Measurements from ENCODE around the gene CFH.
"Not testable (repeated sequence)": the region's sequence is repeated elsewhere in the genome, so short reads cannot be mapped to it uniquely, and the experiment has no call there.

Gene CFH

DNA sequence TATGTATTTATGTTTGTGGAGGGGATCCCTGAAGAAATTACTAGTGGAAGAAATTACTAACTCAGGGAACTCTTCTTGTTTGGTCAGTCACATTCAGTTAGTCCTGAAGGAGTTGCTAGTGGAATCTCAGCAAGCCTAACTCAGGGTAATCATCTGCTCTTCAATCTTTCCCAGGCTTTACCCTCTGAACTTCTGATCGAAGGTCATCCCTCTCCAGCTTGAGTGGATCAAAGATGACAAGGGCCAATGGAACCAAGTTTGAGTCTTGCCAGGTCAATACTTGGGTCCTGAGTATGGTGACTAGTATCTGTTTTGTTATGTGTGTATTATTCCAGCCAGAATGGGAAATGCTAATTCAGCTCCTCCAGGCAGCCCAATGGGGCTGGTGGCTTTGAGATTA lies 49.3 kb downstream of the CFH start:
- TF ChIP-seq, protein P1, sequence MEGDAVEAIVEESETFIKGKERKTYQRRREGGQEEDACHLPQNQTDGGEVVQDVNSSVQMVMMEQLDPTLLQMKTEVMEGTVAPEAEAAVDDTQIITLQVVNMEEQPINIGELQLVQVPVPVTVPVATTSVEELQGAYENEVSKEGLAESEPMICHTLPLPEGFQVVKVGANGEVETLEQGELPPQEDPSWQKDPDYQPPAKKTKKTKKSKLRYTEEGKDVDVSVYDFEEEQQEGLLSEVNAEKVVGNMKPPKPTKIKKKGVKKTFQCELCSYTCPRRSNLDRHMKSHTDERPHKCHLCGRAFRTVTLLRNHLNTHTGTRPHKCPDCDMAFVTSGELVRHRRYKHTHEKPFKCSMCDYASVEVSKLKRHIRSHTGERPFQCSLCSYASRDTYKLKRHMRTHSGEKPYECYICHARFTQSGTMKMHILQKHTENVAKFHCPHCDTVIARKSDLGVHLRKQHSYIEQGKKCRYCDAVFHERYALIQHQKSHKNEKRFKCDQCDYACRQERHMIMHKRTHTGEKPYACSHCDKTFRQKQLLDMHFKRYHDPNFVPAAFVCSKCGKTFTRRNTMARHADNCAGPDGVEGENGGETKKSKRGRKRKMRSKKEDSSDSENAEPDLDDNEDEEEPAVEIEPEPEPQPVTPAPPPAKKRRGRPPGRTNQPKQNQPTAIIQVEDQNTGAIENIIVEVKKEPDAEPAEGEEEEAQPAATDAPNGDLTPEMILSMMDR (IDR thresholded peaks at IDR 0.05): no peak
- Histone ChIP-seq H3K27ac (no peak overlapping the region), H3K36me3 (peaks cover 0 to 34% (median 0%) of the 10 kb centered on the region in 3 donors), H3K4me1 (no peaks in the 10 kb centered on the region), H3K9me3 (no peaks in the 10 kb centered on the region), H3K27me3 (no peaks in the 10 kb centered on the region), H3K4me3 (no peak overlapping the region)
- intact Hi-C loops (cut with DNase I; ENCODE audit: low total_unique reads): no loop called here
- no peak for DNase-seq

DNA sequence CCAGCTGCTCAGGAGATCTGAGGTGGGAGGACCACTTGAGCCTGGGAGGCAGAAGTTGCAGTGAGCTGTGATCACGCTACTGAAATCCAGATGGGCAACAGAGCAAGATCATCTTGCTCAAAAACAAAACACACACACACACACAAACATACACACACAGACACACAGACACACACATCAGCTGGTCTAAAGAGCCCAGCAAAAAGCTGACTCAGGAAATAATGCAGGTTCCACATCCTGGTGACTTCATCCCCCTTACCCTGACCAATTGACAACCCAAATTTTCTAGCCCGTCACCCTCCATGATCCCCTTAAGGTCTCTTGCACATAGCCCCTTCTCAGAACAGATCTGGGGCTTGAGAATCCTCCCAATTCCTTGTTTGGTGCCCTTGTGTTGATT lies 58.0 kb downstream of the CFH start:
- intact Hi-C loops (cut with DNase I; ENCODE audit: low total_unique reads); H3K36me3 ChIP-seq; H3K27me3 ChIP-seq; H3K4me3 ChIP-seq; DNase-seq; H3K9me3 ChIP-seq; H3K4me1 ChIP-seq; H3K27ac ChIP-seq: not testable (repeated sequence)

DNA sequence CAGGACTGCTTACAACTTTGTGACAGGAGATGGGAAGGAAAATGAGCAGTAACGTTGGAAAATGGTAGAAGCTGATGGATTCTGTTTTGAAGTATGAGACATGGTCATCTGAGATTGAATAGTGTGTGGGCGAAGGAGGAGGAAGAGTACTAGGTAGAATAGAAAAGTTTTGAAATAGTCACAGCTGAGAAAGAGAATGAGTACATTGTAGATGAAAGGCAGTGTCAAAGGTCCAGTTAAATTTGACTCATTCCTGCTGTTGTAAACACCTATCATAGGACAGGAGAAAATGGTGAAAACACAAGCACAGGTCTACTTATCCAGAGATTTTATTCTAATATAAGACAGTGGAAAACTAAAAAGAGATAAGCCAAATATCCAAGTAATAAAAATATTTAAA lies 66.0 kb downstream of the CFH start:
- Histone ChIP-seq H3K4me1 (no peaks in the 10 kb centered on the region), H3K27ac (no peak overlapping the region), H3K4me3 (no peak overlapping the region), H3K27me3 (no peaks in the 10 kb centered on the region), H3K9me3 (no peaks in the 10 kb centered on the region), H3K36me3 (no peaks in the 10 kb centered on the region)
- TF ChIP-seq, protein P1 (IDR thresholded peaks at IDR 0.05): no peak
- intact Hi-C loops (cut with DNase I; ENCODE audit: low total_unique reads): no loop called here
- DNase-seq: no peak

DNA sequence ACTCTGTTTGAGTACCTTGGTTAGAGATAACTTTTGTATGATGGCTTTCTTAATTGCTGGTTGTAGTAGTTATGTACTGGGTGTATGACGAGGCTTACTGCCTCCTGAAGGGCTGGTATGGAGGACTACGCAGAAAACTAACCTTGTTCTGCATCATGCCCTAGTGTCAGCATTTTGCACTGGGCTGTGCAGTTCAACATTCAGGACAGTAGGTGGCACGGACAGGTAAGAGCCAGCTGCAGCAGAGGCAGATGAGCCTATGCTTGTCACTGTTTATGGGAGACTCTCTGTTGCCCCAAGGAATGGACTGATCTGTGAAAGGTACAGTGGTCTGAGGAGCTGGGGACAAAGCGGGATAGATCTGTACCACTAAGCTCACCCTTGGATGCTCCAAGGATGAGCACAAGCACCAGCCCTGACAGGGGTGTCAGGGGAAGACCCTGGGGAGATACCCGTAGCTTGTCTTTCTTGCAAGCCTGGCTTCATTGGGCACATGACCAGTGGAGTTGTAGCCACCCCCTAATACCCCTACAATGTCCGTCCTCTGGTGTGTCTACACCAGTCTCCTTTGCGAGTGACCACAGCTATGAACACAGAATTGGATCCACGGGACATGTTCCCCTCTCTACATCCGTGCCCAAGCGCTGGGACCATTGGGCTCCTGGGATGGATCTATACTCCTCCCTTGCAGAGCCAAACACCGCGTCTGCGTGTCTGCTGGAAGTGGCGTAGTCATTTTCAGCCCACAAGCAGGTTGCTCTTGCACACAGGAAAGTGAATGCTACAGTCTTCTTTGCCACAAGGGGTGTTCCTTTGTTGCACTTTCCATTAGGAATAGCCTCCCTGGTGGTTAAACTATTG lies 71.7 kb downstream of the CFH start:
- no peaks in the 10 kb centered on the region for H3K9me3 ChIP-seq
- H3K36me3 ChIP-seq: peaks cover 0 to 8% (median 0%) of the 10 kb centered on the region in 3 donors
- no peaks in the 10 kb centered on the region for H3K27me3 ChIP-seq
- no peak for DNase-seq
- intact Hi-C loops (cut with DNase I; ENCODE audit: low total_unique reads): no loop called here
- H3K4me3 ChIP-seq: no peak overlapping the region
- no peak overlapping the region for H3K27ac ChIP-seq
- H3K4me1 ChIP-seq: no peaks in the 10 kb centered on the region
- TF ChIP-seq, protein P1 (IDR thresholded peaks at IDR 0.05): peak in 1 of 2 experiments; percentile 8

DNA sequence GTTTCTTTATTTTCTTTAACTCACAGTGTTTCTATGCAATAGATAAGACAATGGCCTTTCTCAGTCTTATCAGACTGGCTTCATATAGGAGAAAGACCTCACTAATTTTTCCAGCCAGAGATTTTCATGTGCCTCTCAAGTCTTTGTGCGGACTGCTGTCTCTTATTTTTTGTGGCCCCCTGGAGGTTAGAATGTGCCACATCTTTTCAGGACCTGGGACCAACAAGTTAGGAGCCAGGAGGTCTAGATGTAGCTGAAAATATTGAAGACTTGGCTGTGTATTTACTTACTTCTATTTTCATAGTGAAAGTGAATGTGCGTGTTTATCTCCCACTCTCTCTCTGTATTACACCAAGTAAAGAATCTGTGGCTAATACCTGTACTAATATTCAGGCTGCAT lies 80.7 kb downstream of the CFH start:
- Histone ChIP-seq H3K36me3 (no peaks in the 10 kb centered on the region), H3K4me1 (no peaks in the 10 kb centered on the region), H3K27me3 (no peaks in the 10 kb centered on the region), H3K4me3 (no peak overlapping the region), H3K27ac (no peak overlapping the region), H3K9me3 (no peaks in the 10 kb centered on the region)
- no peak for DNase-seq
- intact Hi-C loops (cut with DNase I; ENCODE audit: low total_unique reads): no loop called here
- TF ChIP-seq, protein P1 (IDR thresholded peaks at IDR 0.05): no peak

DNA sequence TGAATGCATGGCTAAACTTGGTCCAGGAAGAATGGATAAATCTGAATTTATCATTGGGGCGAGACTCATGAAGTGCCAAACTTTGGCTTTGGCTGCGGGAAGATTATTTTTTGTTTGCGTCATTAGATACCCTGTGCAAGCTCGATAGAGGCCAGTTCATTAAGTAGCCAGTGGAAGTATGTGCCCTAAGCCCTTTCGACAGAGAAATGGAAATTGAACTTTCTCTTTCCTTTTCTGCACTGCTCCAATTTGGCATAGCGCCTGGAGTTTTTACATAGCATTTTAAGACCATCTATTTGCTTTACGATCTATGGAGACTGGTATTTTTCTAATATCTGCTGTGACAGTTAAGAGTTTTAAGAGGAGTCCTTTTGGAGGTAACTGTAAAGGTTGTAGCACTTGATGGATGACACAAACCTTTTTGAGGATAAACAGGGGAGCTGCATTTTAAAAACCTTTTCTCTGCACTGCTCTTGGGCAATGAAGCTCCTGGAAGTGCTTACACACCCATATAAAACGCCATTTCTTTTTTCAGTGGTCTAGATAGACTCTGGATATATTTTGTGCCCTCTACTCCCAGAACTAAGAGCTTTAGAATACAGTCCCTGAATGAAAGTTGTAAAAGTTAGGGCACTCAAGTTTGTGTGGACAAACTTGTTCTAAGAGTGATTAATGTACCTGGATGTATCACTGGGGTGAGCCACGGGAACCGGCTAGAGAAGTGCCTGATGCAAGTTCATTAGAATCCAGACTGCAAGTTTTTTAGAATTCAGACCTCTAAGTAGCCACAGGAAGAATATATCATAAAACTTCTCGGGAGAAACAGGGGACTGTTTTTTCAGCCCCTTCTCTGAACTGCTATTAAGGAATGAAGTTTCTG lies 81.5 kb downstream of the CFH start:
- Histone ChIP-seq H3K27me3 (no peaks in the 10 kb centered on the region), H3K36me3 (peaks cover 0 to 6% (median 2%) of the 10 kb centered on the region in 3 donors), H3K4me3 (no peak overlapping the region), H3K9me3 (no peaks in the 10 kb centered on the region), H3K4me1 (no peaks in the 10 kb centered on the region), H3K27ac (no peak overlapping the region)
- TF ChIP-seq, protein P1 (IDR thresholded peaks at IDR 0.05): no peak
- intact Hi-C loops (cut with DNase I; ENCODE audit: low total_unique reads): no loop called here
- DNase-seq: no peak
